ENCODE results near the gene INF2.

DNA sequence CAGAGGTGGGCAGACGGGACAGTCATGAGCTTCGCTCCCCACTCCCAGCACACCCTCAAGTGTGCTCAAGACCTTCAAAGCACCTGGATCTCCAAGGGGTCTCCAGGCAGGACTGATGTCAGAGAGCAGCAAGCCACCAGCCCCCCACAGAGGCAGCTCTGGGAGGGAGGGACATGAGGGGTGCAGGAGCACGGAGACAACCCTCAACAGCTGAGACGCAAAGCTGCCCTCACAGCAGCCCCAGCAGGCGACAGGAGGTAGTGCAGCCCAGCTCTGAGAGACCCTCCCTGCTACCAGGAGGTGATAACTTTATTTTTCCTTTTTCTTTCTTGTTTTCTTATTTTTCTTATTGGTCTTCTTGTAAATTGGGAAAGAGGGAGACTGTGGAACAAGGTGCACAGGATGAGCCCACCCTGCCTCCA, 81.4 kb downstream of the INF2 start:
- TF ChIP-seq, protein P1, sequence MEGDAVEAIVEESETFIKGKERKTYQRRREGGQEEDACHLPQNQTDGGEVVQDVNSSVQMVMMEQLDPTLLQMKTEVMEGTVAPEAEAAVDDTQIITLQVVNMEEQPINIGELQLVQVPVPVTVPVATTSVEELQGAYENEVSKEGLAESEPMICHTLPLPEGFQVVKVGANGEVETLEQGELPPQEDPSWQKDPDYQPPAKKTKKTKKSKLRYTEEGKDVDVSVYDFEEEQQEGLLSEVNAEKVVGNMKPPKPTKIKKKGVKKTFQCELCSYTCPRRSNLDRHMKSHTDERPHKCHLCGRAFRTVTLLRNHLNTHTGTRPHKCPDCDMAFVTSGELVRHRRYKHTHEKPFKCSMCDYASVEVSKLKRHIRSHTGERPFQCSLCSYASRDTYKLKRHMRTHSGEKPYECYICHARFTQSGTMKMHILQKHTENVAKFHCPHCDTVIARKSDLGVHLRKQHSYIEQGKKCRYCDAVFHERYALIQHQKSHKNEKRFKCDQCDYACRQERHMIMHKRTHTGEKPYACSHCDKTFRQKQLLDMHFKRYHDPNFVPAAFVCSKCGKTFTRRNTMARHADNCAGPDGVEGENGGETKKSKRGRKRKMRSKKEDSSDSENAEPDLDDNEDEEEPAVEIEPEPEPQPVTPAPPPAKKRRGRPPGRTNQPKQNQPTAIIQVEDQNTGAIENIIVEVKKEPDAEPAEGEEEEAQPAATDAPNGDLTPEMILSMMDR (conservative IDR thresholded peaks at IDR 0.05), result peak; percentile 54; the same call in 1 of the 2 replicates
- no peak for TF ChIP-seq EZH2 (IDR thresholded peaks at IDR 0.05; ENCODE audit: low read depth)

Measured in PC-9 (cell line).